HepG2 (cell line): ENCODE data around the gene HPCAL1. TPM values are rescaled to one million over a fixed set of nuclear protein-coding genes. Genes with fewer than 3 reads are reported as not detected.
A peak's percentile ranks its signal among the peaks of the same experiment; 100 is the strongest.

Experiments used
- ARNT2 ChIP-seq: sonication (generic); formaldehyde crosslinking; IDR thresholded peaks from 2 replicates; pipeline ENCODE4 v1.8.0; 2022; ENCODE audit warnings: mild to moderate bottlenecking, low read depth, missing genetic modification reagents, moderate library complexity
- ATF7-NPFF ChIP-seq: sonication (generic); formaldehyde crosslinking; IDR thresholded peaks from 2 replicates; pipeline ENCODE4 v1.8.1; 2023; ENCODE audit warnings: mild to moderate bottlenecking, low read depth, missing genetic modification reagents, moderate library complexity
- CBFB ChIP-seq: sonication (generic); formaldehyde crosslinking; IDR thresholded peaks from 2 replicates; pipeline ENCODE4 v1.4.0; 2020; ENCODE audit warnings: missing genetic modification reagents
- DRAP1 ChIP-seq: IDR thresholded peaks from 2 replicates; pipeline ENCODE4 v1.6.1; 2016; ENCODE audit warnings: missing genetic modification reagents, missing compliant biosample characterization
- HOXA3 ChIP-seq: sonication (generic); formaldehyde crosslinking; IDR thresholded peaks from 2 replicates; pipeline ENCODE4 v1.5.0; 2020; ENCODE audit warnings: missing genetic modification reagents
- MIXL1 ChIP-seq: IDR thresholded peaks from 2 replicates; pipeline ENCODE4 v1.6.1; 2016
- PBX3 ChIP-seq: sonication (generic); formaldehyde crosslinking; IDR thresholded peaks from 2 replicates; pipeline ENCODE4 v1.8.1; 2023; ENCODE audit warnings: missing genetic modification reagents, inconsistent platforms, borderline replicate concordance
- PHF21A ChIP-seq: sonication (generic); formaldehyde crosslinking; IDR thresholded peaks from 2 replicates; pipeline ENCODE4 v1.5.0; 2020; ENCODE audit warnings: mild to moderate bottlenecking, missing genetic modification reagents
- TAF15 ChIP-seq: fragments of 200-400 bp; formaldehyde crosslinking; IDR thresholded peaks from one replicate; pipeline ENCODE4 v1.6.1; 2018; ENCODE audit warnings: mild to moderate bottlenecking, low read depth, low read length; ENCODE audit not compliant: poor library complexity, severe bottlenecking
- XRCC5 ChIP-seq: fragments of 200-400 bp; formaldehyde crosslinking; optimal IDR thresholded peaks from 2 replicates; pipeline ENCODE3; 2017; ENCODE audit warnings: mild to moderate bottlenecking, low read length
- ZBTB39 ChIP-seq: sonication (generic); formaldehyde crosslinking; IDR thresholded peaks from 2 replicates; pipeline ENCODE4 v1.5.0; 2020; ENCODE audit warnings: missing genetic modification reagents
- ZFP36L2 ChIP-seq: sonication (generic); formaldehyde crosslinking; IDR thresholded peaks from 2 replicates; pipeline ENCODE4 v1.4.0; 2020; ENCODE audit warnings: missing genetic modification reagents
- ZNF382 ChIP-seq: sonication (generic); formaldehyde crosslinking; IDR thresholded peaks from 2 replicates; pipeline ENCODE4 v1.5.0; 2020; ENCODE audit warnings: missing genetic modification reagents, mild to moderate bottlenecking, borderline replicate concordance
- ZNF598 ChIP-seq: sonication (generic); formaldehyde crosslinking; IDR thresholded peaks from 2 replicates; pipeline ENCODE4 v1.5.1; 2020; ENCODE audit warnings: mild to moderate bottlenecking, missing genetic modification reagents, borderline replicate concordance
- ZNF75D ChIP-seq: sonication (generic); formaldehyde crosslinking; IDR thresholded peaks from 2 replicates; pipeline ENCODE4 v1.8.1; 2023; ENCODE audit warnings: missing genetic modification reagents, mild to moderate bottlenecking, borderline replicate concordance
- ZNF788 ChIP-seq: sonication (generic); formaldehyde crosslinking; IDR thresholded peaks from 2 replicates; pipeline ENCODE4 v1.5.0; 2020; ENCODE audit warnings: mild to moderate bottlenecking, missing genetic modification reagents, borderline replicate concordance
- polyA plus RNA-seq, 8 experiments: library from polyadenylated mRNA; depleted of rRNA in 3 of 8; stranded (reverse) in 7 of 8; unstranded in 1 of 8; fragments of >200 nt; fragmentation: Illumina TruSeq in 4 of 8; extraction: Trizol in 4 of 8; gene quantifications; 2 replicates each; pipeline versions ENCODE4 v1.2.1 to v1.2.3, GENCODE V29; 2011 to 2016; ENCODE audit warnings: low read depth in 4 of 8, missing spikeins in 1 of 8, mixed read lengths in 1 of 8; ENCODE audit not compliant: insufficient read depth in 1 of 8
- total RNA-seq, 5 experiments: library from RNA; depleted of rRNA; stranded (reverse); fragments of >200 nt; fragmentation: Illumina TruSeq; extraction: Trizol; gene quantifications; 2 replicates each; pipeline ENCODE4 v1.2.3, GENCODE V29; 2016; ENCODE audit warnings: low read depth in 1 of 5
- TF ChIP-seq, protein P1 (sequence below): sonication (generic); formaldehyde crosslinking; IDR thresholded peaks from 2 replicates; pipeline ENCODE4 v1.5.0; 2020; ENCODE audit warnings: mild to moderate bottlenecking, missing genetic modification reagents, borderline replicate concordance
- TF ChIP-seq, protein P2 (sequence below): IDR thresholded peaks from 2 replicates; pipeline ENCODE4 v1.6.1; 2016; ENCODE audit warnings: mild to moderate bottlenecking

Gene HPCAL1
- total and polyA plus RNA-seq, 2 of the 13 experiments (the other 11 are each of a cell fraction or from before 2014, with no cell fraction given), result 29.5 to 29.9 TPM

GRCh38 chr2:10369269-10370255 lies 66.9 kb downstream of the HPCAL1 start (continued):
- TF ChIP-seq, protein P1, sequence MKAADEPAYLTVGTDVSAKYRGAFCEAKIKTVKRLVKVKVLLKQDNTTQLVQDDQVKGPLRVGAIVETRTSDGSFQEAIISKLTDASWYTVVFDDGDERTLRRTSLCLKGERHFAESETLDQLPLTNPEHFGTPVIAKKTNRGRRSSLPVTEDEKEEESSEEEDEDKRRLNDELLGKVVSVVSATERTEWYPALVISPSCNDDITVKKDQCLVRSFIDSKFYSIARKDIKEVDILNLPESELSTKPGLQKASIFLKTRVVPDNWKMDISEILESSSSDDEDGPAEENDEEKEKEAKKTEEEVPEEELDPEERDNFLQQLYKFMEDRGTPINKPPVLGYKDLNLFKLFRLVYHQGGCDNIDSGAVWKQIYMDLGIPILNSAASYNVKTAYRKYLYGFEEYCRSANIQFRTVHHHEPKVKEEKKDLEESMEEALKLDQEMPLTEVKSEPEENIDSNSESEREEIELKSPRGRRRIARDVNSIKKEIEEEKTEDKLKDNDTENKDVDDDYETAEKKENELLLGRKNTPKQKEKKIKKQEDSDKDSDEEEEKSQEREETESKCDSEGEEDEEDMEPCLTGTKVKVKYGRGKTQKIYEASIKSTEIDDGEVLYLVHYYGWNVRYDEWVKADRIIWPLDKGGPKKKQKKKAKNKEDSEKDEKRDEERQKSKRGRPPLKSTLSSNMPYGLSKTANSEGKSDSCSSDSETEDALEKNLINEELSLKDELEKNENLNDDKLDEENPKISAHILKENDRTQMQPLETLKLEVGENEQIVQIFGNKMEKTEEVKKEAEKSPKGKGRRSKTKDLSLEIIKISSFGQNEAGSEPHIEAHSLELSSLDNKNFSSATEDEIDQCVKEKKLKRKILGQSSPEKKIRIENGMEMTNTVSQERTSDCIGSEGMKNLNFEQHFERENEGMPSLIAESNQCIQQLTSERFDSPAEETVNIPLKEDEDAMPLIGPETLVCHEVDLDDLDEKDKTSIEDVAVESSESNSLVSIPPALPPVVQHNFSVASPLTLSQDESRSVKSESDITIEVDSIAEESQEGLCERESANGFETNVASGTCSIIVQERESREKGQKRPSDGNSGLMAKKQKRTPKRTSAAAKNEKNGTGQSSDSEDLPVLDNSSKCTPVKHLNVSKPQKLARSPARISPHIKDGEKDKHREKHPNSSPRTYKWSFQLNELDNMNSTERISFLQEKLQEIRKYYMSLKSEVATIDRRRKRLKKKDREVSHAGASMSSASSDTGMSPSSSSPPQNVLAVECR (CRISPR knock-in tag), result no peak
- TF ChIP-seq ZBTB39 (no peak), ZNF788 (CRISPR knock-in tag) (no peak; the same call in 1 of the 2 replicates), CBFB (no peak), ZNF598 (CRISPR knock-in tag) (no peak), ARNT2 (CRISPR knock-in tag) (no peak), ZNF75D (CRISPR knock-in tag) (no peak), HOXA3 (CRISPR knock-in tag) (no peak), XRCC5 (peak; percentile 56), PHF21A (CRISPR knock-in tag) (0 out of 2 replicates have a peak, but pooled peaks have one; percentile 5), ZFP36L2 (CRISPR knock-in tag) (no peak), ATF7-NPFF (CRISPR knock-in tag) (no peak), ZNF382 (CRISPR knock-in tag) (no peak), TAF15 (no peak), PBX3 (CRISPR knock-in tag) (no peak), DRAP1 (peak; percentile 15; the same call in 1 of the 2 replicates), MIXL1 (CRISPR knock-in tag) (no peak)
- TF ChIP-seq, protein P2, sequence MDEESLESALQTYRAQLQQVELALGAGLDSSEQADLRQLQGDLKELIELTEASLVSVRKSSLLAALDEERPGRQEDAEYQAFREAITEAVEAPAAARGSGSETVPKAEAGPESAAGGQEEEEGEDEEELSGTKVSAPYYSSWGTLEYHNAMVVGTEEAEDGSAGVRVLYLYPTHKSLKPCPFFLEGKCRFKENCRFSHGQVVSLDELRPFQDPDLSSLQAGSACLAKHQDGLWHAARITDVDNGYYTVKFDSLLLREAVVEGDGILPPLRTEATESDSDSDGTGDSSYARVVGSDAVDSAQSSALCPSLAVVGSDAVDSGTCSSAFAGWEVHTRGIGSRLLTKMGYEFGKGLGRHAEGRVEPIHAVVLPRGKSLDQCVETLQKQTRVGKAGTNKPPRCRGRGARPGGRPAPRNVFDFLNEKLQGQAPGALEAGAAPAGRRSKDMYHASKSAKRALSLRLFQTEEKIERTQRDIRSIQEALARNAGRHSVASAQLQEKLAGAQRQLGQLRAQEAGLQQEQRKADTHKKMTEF (CRISPR knock-in tag), result no peak
